ENCODE results near the gene MARCHF6. TPM values are rescaled to one million over a fixed set of nuclear protein-coding genes. Genes with fewer than 3 reads are reported as not detected.

MARCHF6 gene
- total and polyA plus RNA-seq, 2 experiments from 2014 or later: 70.8 to 77.5 TPM

DNA sequence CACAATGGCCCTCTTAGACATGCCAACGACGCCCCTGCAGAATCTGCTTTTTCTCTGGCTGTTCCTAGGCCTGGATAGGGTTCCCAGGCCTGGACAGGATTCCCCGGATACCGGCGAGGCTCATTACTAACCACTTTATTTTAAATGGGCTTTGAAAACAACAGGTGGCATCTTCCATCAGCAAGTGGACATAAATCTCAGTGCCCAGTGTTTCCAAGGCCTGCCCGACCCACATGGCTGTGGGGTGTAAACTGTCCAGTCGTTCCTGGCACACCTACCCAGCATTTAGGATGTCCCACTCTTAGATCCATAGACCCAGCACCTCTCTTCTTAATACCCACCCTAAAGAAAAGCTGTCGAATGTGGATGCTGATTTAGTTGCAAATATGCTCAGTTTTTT is 46.7 kb upstream of the MARCHF6 start:
- Histone ChIP-seq H3K27ac (ENCODE audit: low read depth) (no peak overlapping the region), H2AFZ (peak overlapping the region; percentile 99), H3K27me3 (ENCODE audit: insufficient read depth) (peaks cover 8% of the 10 kb centered on the region), H3K4me1 (ENCODE audit: insufficient read depth) (peaks cover 18% of the 10 kb centered on the region), H3K9me2 (ENCODE audit: insufficient read depth) (no peaks in the 10 kb centered on the region), H3F3A (replicated peaks; ENCODE audit: low read depth) (no peaks in the 10 kb centered on the region; the same call in 1 of the 2 replicates), H3K79me2 (replicated peaks; ENCODE audit: insufficient read depth) (0 out of 2 replicates have a peak, but pooled peaks cover 4% of the 10 kb centered on the region), H3K4me2 (peak overlapping the region; percentile 96), H3K4me3 (peak overlapping the region; percentile 98), H4K20me1 (replicated peaks; ENCODE audit: insufficient read depth) (no peaks in the 10 kb centered on the region), H3K36me3 (ENCODE audit: insufficient read depth) (no peaks in the 10 kb centered on the region; the same call in 1 of the 2 replicates)
- Mint-ChIP-seq H3K4me3 (peak overlapping the region; percentile 88), H3K4me1 (peaks cover 29% of the 10 kb centered on the region), H3K36me3 (ENCODE audit: low read depth) (peaks cover 11% of the 10 kb centered on the region), H3K9me3 (no peaks in the 10 kb centered on the region; the same call in 1 of the 3 replicates), H3K27me3 (ENCODE audit: insufficient read depth, low read depth, poor library complexity) (peaks cover 12% of the 10 kb centered on the region), H3K27ac (0 out of 2 replicates have a peak overlapping the region, but pooled peaks have one; percentile 18)
- TF ChIP-seq, protein P1, sequence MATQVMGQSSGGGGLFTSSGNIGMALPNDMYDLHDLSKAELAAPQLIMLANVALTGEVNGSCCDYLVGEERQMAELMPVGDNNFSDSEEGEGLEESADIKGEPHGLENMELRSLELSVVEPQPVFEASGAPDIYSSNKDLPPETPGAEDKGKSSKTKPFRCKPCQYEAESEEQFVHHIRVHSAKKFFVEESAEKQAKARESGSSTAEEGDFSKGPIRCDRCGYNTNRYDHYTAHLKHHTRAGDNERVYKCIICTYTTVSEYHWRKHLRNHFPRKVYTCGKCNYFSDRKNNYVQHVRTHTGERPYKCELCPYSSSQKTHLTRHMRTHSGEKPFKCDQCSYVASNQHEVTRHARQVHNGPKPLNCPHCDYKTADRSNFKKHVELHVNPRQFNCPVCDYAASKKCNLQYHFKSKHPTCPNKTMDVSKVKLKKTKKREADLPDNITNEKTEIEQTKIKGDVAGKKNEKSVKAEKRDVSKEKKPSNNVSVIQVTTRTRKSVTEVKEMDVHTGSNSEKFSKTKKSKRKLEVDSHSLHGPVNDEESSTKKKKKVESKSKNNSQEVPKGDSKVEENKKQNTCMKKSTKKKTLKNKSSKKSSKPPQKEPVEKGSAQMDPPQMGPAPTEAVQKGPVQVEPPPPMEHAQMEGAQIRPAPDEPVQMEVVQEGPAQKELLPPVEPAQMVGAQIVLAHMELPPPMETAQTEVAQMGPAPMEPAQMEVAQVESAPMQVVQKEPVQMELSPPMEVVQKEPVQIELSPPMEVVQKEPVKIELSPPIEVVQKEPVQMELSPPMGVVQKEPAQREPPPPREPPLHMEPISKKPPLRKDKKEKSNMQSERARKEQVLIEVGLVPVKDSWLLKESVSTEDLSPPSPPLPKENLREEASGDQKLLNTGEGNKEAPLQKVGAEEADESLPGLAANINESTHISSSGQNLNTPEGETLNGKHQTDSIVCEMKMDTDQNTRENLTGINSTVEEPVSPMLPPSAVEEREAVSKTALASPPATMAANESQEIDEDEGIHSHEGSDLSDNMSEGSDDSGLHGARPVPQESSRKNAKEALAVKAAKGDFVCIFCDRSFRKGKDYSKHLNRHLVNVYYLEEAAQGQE (IDR thresholded peaks at IDR 0.05; ENCODE audit: unreplicated experiment): no peak
- TF ChIP-seq POLR2AphosphoS5 (IDR thresholded peaks at IDR 0.05; ENCODE audit: low read depth) (no peak), CREB1 (CRISPR knock-in tag; IDR thresholded peaks at IDR 0.05; ENCODE audit: low read depth) (no peak), STAT1 (IDR thresholded peaks at IDR 0.05; ENCODE audit: unreplicated experiment) (no peak), JUNB (IDR thresholded peaks at IDR 0.05; ENCODE audit: unreplicated experiment) (no peak), EZH2 (IDR thresholded peaks at IDR 0.05; ENCODE audit: low read depth, unreplicated experiment) (no peak), ETS1 (IDR thresholded peaks at IDR 0.05) (no peak), ZNF114 (CRISPR knock-in tag; IDR thresholded peaks at IDR 0.05) (no peak), ZNF331 (CRISPR knock-in tag; IDR thresholded peaks at IDR 0.05; ENCODE audit: low read depth) (no peak), CTCF (conservative IDR thresholded peaks at IDR 0.05; ENCODE audit: low read depth in 2 of 2) (no peak), ZNF462 (CRISPR knock-in tag; IDR thresholded peaks at IDR 0.05) (no peak), NANOG (IDR thresholded peaks at IDR 0.05; ENCODE audit: borderline replicate concordance) (no peak), EZH2phosphoT487 (IDR thresholded peaks at IDR 0.05; ENCODE audit: unreplicated experiment) (no peak)
- ATAC-seq: peak; percentile 35
- no peak for DNase-seq (ENCODE audit: low spot score)

Measured in GM23338 (cell line).